RWPE1 (cell line): ENCODE measurements around the gene ZNF782.
"Not testable (repeated sequence)": the region's sequence is repeated elsewhere in the genome, so short reads cannot be mapped to it uniquely, and the experiment has no call there.

Source experiments
- CTCF ChIA-PET: fragments of 350-600 bp; sonication (Branson Sonifier 250); formaldehyde crosslinking; extraction: SDS; loops from one replicate; lab custom pipeline; 2021; lab: Yijun Ruan, JAX
- POLR2A ChIA-PET: fragments of 400-600 bp; formaldehyde crosslinking; extraction: SDS; loops from one replicate; lab custom pipeline; 2020; ENCODE audit warnings: antibody characterized with exemption; ENCODE audit not compliant: low non-redundant PET; lab: Yijun Ruan, JAX
- DNase-seq: peaks from one replicate; pipeline ENCODE4 v3.0.0; 2012; ENCODE audit warnings: low spot score
- H3K27ac ChIP-seq: fragments of 450-650 bp; 2 replicates; pipeline ENCODE4 v1.5.1; 2017
- TF ChIP-seq, protein P1 (sequence below): fragments of 450-650 bp; conservative IDR thresholded peaks from 2 replicates; pipeline ENCODE4 v1.5.1; 2017; ENCODE audit warnings: low read depth, mild to moderate bottlenecking

ZNF782 gene

DNA sequence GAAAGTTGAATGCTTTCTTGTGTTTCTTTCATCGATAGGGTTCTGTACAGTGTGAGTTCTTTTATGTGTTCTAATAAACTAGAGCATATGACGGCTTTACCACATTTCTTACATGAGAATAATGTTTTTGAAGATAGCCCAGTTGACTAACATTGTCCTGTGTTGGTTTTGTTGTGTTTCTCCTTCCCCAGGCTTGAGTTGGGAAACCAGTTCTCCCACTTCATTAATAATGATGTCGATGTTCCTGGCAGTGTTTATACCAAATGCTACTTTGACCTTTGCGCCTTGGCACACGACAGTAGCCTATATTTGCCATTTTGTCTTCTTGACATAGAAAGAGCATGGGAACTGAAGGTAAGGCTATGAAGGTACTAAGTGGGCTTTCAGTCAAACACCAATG lies 14.4 kb upstream of the ZNF782 start:
- CTCF ChIA-PET: no interaction called here
- H3K27ac ChIP-seq: no peak overlapping the region
- TF ChIP-seq, protein P1, sequence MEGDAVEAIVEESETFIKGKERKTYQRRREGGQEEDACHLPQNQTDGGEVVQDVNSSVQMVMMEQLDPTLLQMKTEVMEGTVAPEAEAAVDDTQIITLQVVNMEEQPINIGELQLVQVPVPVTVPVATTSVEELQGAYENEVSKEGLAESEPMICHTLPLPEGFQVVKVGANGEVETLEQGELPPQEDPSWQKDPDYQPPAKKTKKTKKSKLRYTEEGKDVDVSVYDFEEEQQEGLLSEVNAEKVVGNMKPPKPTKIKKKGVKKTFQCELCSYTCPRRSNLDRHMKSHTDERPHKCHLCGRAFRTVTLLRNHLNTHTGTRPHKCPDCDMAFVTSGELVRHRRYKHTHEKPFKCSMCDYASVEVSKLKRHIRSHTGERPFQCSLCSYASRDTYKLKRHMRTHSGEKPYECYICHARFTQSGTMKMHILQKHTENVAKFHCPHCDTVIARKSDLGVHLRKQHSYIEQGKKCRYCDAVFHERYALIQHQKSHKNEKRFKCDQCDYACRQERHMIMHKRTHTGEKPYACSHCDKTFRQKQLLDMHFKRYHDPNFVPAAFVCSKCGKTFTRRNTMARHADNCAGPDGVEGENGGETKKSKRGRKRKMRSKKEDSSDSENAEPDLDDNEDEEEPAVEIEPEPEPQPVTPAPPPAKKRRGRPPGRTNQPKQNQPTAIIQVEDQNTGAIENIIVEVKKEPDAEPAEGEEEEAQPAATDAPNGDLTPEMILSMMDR: no peak
- POLR2A ChIA-PET: no interaction called here
- DNase-seq: no peak

DNA sequence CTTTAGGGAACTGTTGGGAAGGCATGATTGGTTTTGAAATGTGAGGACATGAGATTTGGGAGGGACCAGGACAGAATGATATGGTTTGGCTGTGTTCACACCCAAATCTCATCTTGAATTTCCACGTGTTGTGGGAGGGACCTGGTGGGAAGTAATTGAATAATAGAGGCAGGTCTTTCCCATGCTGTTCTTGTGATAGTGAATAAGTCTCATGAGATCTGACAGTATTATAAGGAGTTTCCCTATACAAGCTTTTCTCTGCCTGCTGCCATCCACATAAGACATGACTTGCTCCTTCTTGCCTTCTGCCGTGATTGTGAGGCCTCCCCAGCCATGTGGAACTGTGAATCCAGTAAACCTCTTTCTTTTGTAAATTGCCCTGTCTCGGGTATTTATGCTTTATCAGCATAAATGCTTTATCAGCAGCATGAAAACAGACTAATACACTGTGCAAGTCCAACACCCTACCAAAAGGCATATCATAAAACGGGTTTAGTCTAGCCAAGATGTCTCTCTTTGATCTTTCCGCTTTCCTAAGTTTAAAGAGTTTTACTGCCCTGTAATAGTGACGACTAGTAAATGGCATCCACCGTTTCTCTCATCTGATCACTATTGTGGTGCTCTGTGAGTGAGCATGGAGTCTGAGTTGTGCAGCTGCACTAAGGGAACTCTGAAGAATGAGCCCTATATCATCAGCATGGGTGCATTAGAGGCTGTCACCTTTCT lies 12.9 kb upstream of the ZNF782 start:
- ChIA-PET POLR2A (no interaction called here), CTCF (interaction anchor here (0.6 to 1.6 kb wide), 2 partner anchors 11 to 732 kb away, joined by 3 read pairs; no protein-coding TSS in a partner anchor)
- TF ChIP-seq, protein P1: no peak
- no peak overlapping the region for H3K27ac ChIP-seq
- DNase-seq: no peak

DNA sequence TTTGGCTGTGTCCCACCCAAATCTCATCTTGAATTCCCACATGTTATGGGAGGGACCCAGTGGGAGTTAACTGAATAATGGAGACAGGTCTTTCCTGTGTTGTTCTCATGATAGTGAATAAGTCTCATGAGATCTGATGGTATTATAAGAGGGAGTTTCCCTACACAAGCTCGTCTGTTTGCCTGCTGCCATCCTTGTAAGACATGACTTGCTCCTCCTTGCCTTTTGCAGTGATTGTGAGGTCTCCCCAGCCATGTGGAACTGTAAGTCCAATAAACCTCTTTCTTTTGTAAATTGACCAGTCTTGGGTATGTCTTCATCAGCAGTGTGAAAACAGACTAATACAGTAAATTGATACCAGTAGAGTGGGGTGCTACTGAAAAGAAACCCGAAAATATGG lies 10.9 kb upstream of the ZNF782 start:
- CTCF ChIA-PET: interaction anchor here (1.2 kb wide), 1 partner anchor 17 kb away, joined by 3 read pairs; no protein-coding TSS in a partner anchor

DNA sequence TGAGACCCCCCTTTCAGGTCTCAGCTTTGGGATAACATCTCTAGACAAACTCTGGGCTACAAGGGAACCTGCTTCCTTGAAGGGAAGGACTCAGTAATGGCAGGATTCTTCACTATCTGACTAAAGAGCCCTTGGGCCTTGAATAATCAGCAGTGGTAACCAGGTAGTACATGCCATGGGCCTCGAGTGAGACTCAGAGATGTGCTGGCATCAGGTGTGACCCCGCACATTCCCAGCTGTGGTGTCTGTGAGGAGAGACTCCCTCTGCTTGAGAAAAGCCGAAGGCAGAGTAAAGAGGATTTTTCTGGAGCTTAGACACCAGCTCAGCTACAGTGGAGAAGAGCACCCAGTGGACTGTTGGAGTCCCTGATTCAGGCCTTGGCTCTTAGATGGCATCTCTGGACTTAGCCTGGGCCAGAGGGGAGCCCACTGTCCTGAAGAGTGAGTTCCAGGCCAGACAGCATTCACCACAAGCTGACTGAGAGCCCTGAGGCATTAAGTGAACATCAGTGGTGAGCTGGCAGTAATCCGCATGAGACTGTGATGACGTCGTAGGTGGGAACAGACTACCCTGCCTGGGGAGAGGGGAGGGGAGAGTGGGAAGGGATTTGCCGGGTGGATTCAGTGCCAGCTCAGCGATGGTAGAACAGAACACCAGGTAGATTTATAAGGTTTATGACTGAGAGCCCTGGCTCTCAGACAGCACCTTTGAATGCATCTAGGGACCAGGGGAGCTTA lies 5.3 kb upstream of the ZNF782 start:
- POLR2A ChIA-PET: no interaction called here
- CTCF ChIA-PET: interaction anchor here (0.7 to 1.1 kb wide), 2 partner anchors 25 to 462 kb away, joined by 3 read pairs; no protein-coding TSS in a partner anchor
- peak; percentile 93 for DNase-seq
- TF ChIP-seq, protein P1: no peak
- H3K27ac ChIP-seq: peak overlapping the region; percentile 50

More for the DNA sequence above, 10.9 kb upstream of the ZNF782 start:
- DNase-seq, POLR2A ChIA-PET, H3K27ac ChIP-seq: not testable (repeated sequence)

DNA sequence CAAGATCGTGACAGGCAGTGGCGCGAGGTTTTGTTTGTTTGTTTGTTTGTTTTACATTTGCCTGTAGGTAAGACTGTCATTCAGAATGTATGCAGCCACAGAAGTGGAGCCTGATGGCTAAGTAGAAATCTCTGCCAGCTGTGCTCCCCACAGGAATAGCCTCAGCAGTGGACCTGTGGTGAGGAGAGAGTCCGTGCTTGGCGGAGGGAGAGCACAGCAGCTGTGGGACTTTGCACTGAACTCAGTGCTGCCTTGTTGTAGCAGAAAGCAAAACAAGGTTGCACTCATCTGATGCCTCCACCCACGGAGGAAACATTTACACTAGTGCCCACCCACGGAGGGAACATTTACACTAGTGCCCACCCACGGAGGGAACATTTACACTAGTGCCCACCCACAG lies 4.4 kb upstream of the ZNF782 start:
- ChIA-PET CTCF (interaction anchor here (1.1 kb wide), 1 partner anchor 463 kb away, joined by 3 read pairs; no protein-coding TSS in a partner anchor), POLR2A (no interaction called here)
- DNase-seq: no peak
- peak overlapping the region; percentile 45; the same call in 1 of the 2 replicates for H3K27ac ChIP-seq
- TF ChIP-seq, protein P1: no peak

DNA sequence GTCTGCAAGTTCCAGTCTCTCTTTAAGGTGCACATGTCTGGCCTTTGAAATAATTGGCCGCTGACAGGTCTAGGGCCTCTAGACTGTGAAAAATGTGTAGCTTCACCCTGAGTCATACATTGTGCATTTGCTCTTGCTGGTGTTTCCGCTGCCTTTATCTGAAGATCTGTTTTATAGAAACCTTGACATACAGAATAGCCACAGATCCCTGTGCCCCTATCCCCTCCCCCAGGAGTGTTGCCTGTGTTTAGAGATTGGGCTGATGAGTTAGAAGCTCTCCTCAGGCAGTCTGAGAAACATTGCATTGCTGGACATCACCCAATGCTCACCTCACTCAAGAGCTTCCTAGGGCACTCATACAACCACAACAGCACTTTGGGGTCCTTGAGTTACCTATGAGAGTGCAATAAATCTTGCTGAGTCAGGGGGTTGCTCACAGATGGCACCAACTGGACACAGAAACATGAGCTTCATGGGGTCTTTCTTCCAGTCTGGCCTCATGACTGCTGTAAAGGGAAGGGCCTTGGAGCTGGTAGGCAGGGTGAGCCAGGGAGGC lies 3.8 kb upstream of the ZNF782 start:
- H3K27ac ChIP-seq: peak overlapping the region; percentile 45; the same call in 1 of the 2 replicates
- ChIA-PET POLR2A (no interaction called here), CTCF (interaction anchor here (0.7 to 2.7 kb wide), 3 partner anchors 14 to 529 kb away, joined by 4 to 17 read pairs (median 5); no protein-coding TSS in a partner anchor)
- TF ChIP-seq, protein P1: no peak
- DNase-seq: peak; percentile 78
